SH-SY5Y (cell line): ENCODE data around the gene MAL.

ENCODE experiments used
- GATA2 ChIP-seq: IDR thresholded peaks from 2 replicates; pipeline ENCODE4 v1.6.1; 2011; ENCODE audit warnings: mild to moderate bottlenecking, low read depth, low read length
- GATA3 ChIP-seq: IDR thresholded peaks from 2 replicates; pipeline ENCODE4 v1.6.1; 2011; ENCODE audit warnings: low read depth, mild to moderate bottlenecking, low read length, moderate library complexity

DNA sequence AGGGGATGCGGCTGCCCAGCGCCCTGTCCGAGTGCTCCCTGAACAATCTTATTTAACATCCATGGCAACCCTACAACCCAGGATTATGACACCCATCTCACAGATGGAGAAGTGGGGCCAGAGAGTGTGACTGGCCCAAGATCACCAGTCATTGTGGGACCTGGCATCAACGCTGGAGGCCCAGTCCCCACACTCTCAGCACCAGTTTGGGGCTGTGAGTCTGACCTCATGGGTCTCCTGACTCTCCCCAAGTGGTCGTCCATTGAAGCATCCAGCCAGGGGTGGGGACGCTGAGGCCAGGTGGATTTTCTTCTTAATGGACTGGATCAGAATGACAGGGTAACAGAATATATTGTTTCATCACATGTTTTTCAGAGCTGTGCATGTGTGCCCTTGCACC lies 24.5 kb downstream of the MAL start:
- TF ChIP-seq GATA3, result no peak
- no peak for TF ChIP-seq GATA2
